ENCODE results near the gene CEMIP2.

DNA sequence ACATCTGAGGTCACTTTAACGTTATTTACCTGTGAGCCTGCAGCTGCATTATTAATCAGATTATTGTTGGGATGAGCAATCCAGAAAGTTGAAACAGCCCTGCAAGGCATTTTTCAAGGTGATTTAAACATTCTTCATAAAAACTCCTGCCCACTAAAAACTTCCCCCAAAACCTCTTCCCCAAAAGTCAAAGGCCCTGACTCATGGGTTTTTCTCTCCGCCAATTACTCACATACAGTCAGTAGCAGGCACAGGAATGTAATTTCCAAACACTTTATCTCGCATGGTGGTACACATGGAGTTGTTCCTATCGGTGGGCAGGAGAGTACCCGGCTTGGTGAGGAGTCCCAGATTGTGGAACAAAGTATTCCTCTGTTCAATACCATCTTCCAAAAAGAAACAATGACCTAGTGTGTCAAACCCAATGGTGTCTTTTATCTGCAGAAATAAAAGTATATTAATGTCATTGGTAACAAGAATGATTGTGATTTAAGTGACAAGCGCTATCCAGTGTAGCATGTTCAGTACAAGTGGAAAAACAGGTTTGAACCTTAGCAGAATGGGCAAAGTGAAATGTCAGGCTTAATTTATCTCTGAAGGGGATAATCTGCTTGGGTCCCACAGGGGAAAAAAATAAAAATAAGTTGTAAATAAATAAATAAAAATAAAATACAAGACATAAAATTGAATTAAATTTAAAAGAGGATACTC lies 38.3 kb downstream of the CEMIP2 start:
- no peak for TF ChIP-seq POLR2AphosphoS5 (IDR thresholded peaks at IDR 0.05)
- TF ChIP-seq, protein P1, sequence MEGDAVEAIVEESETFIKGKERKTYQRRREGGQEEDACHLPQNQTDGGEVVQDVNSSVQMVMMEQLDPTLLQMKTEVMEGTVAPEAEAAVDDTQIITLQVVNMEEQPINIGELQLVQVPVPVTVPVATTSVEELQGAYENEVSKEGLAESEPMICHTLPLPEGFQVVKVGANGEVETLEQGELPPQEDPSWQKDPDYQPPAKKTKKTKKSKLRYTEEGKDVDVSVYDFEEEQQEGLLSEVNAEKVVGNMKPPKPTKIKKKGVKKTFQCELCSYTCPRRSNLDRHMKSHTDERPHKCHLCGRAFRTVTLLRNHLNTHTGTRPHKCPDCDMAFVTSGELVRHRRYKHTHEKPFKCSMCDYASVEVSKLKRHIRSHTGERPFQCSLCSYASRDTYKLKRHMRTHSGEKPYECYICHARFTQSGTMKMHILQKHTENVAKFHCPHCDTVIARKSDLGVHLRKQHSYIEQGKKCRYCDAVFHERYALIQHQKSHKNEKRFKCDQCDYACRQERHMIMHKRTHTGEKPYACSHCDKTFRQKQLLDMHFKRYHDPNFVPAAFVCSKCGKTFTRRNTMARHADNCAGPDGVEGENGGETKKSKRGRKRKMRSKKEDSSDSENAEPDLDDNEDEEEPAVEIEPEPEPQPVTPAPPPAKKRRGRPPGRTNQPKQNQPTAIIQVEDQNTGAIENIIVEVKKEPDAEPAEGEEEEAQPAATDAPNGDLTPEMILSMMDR (IDR thresholded peaks at IDR 0.05) = no peak
- TF ChIP-seq POLR2A (IDR thresholded peaks at IDR 0.05) = no peak
